Measurements from ENCODE around the gene NHEJ1.
A peak's percentile ranks its signal among the peaks of the same experiment; 100 is the strongest.

The NHEJ1 gene

DNA sequence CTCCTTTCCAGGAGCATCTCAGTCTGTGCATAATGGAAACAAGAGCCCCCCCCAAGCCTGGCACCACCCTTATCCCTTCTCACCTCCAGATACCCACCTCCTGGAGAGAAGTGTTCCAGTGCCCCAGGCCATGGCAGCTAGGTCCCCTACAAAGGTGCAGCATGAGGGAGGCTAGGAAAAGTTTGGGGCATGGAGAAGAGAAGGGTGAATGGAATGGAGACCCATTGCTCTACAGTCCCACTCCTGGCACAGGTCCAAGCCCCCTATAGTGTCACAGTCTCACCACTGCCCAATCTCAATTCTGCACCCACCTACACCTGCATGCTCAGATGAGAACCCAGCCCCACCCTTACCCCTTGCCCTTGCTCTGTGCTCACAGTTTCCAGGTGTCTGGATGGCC lies 8.3 kb upstream of the NHEJ1 start:
- FAIRE-seq (no peak), DNase-seq (ENCODE audit: insufficient read length, low spot score) (no peak)

GRCh38 chr2:219168526-219168925 lies 7.9 kb upstream of the NHEJ1 start:
- FAIRE-seq: no peak
- no peak for DNase-seq (ENCODE audit: insufficient read length, low spot score)

DNA sequence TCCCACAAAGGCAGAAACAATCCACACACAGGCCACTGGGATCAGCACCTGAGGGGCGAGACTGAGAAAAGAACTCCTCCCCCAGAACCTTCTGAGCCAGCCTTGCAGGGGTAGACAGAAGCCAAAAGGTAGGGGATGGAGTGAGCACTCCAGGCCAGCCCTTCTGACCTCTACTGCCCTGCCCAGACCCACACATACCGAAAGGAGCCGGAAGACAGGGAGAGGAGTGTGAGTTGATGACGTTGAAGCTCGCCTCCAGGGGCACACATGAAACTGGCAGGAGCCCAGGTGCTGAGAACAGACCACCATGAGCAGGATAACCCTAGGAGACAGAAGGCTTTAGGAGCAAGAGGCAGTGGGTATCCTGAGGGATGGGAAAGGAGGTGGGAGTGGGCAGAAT lies 7.4 kb upstream of the NHEJ1 start:
- FAIRE-seq (no peak), DNase-seq (ENCODE audit: insufficient read length, low spot score) (no peak)

DNA sequence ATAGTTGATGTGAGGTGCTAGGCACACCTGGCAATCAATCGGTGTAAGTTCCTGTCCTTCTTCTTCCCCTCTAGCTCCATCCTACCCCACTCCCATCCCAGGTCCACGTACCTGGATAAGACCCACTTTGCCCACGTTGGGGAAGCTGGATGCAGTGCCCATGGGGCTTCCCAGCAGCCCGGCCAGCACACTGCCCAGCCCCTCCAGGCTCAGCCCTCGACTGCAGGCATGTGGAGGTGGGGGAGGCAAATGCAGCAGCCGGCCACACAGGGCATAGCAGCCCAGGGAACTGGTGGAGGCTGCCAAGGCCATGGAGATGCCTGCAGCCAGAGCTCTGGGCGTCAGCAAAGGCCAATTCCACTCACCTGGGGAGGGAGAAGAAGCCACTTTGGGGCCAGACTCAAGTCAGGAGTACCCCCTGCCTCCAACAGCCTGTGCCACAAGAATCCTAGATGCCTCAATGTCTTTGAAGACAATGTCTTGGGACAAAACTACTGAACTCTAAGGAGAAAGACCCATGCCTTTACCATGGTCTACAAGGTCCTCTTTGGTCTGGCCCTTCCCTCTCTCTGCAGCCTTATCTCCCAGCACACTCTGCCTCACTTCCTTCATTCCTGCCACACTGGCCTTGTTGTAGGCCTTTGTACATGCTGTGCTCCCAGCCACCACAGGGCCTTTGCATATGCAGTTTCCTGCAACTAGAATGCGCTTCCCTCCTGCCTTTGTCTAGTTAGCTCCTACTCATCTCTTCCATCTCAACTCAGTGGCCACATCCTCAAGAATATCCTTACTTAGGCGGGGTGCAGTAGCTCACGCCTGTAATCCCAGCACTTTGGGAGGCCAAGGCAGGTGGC lies 4.7 kb upstream of the NHEJ1 start:
- DNase-seq (ENCODE audit: insufficient read length, low spot score): no peak
- FAIRE-seq: no peak

- FAIRE-seq: no peak
- DNase-seq (ENCODE audit: insufficient read length, low spot score): no peak
Observed at GRCh38 chr2:219163156-219163555, 2.5 kb upstream of the NHEJ1 start.

DNA sequence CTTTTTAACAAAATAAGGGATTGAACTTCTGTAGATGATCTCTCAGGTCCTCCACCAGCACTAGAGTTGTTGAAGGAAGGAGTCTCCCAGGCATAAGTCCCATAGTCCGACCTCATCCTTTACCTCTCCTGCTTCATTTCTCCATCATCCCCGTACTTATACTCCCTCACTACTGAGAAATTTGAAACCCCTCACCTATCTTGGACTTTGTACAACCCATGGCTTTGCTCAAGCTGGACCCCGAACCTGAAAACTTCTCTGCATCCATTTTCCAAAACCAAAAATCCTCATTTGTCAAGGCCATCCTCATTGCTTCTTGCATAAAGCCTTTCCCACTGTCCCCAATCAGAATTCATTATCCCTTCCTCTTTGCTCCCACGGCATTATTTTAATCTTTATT lies 482 bp upstream of the NHEJ1 start:
- FAIRE-seq (peak; percentile 26), DNase-seq (ENCODE audit: insufficient read length, low spot score) (no peak)

DNA sequence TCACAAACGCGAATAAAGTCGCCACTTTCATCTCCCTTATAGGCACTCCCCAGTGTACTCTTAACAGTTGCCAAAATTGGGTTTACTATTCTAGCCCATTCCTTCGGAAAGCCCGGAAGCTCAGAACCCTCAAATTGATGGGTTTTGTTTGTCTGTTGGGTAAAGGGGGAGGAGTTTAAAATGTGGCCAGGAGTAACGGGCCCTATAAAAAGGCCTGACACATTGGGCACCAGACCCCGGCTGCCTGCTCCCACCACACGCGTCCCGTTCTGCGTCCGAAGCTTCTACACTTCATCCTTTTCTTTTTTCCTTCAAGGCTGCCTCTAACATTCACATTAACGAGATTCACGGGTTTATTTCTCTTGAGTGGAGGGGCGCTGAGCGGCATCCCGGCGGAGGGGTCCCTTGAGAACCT lies 837 bp downstream of the NHEJ1 start:
- no peak for DNase-seq (ENCODE audit: insufficient read length, low spot score)

DNA sequence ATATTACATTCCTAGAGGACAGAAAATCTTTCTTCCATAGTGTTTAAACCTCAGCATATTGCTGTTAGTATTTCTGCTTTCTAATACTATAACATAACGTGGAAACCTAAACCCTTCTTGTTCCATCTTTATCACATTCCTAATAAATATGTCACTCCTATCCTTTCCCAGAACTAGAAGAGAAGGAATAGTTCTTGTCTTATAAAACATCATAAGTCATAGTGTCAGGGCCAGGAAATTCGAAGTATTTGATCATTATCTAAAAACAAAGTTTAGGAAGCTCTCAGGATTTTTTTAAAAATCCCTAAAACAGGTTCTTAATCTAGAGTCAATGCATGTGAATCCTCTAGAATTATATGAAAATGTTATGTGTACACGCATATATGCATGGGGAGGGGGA lies 2.0 kb downstream of the NHEJ1 start:
- DNase-seq (ENCODE audit: insufficient read length, low spot score): no peak
- no peak for FAIRE-seq

More for the DNA sequence above, 837 bp downstream of the NHEJ1 start:
- FAIRE-seq: peak; percentile 69

DNA sequence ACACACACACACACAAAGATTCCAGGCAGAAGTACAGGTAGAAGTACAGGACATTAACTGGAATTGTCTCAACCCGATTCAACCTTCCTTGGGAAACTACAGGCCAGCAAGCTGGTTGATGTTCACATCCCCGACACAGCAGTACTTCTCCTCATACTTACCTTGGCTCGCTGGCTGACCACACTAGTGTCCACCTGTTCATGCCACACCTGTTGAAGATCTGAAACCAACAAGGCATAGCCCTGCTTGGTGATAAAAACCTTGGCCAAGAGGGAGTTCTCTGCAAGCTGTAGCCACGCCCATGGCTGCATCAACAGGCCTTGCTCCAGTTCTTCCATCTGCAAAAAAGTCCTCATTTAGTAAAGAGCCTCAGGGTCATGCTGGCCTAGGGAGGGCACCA lies 2.6 kb downstream of the NHEJ1 start:
- FAIRE-seq (no peak), DNase-seq (ENCODE audit: insufficient read length, low spot score) (no peak)

DNA sequence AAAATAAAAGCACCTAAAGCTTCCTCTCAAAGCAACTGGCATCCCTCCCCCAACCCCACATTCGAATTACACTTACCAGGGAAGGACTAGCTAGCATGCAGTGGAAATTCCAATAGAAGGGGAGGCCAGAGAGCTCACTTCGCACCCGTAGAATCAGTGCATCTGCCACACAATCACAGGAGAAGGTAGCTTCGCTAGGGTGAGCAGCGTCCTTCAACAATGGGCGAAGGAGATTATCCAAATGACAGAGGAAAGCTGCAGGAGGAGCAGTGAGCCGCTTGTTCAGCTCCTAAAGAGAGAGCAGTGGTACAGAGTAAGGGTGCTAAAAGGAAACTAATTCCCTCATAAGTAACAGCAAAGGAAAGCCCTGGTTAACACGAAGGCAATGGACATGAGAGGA lies 3.2 kb downstream of the NHEJ1 start:
- DNase-seq (ENCODE audit: insufficient read length, low spot score) (no peak), FAIRE-seq (no peak)

- DNase-seq (ENCODE audit: insufficient read length, low spot score) (peak; percentile 45), FAIRE-seq (peak; percentile 82)
Observed at GRCh38 chr2:219155054-219155644, 5.5 kb downstream of the NHEJ1 start.

GRCh38 chr2:219149667-219150066 lies 10.9 kb downstream of the NHEJ1 start:
- FAIRE-seq (no peak), DNase-seq (ENCODE audit: insufficient read length, low spot score) (no peak)

DNA sequence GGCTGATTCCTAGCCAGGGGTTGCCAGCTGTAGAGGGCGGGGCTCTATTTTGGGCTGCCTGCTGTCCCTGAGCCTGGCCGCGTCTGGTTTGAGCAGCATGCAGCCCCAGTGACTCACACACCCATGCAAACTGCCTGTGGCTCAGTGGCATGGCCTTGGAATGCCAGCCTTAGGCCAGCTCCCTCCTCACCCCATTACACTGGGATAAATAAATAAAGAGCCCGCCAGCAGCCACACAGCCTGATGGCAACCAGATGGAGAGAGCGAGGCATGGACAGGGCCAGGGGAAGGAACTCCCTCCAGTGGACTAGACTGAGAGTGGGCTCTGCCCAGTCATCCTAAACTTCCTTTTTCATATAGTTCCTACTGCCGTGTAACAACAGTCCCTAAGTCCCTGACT lies 18.3 kb downstream of the NHEJ1 start:
- DNase-seq (ENCODE audit: insufficient read length, low spot score) (no peak), FAIRE-seq (no peak)

GRCh38 chr2:219140722-219141121 lies 19.9 kb downstream of the NHEJ1 start:
- DNase-seq (ENCODE audit: insufficient read length, low spot score) (no peak), FAIRE-seq (no peak)

GRCh38 chr2:219133976-219134375 lies 26.6 kb downstream of the NHEJ1 start:
- DNase-seq (ENCODE audit: insufficient read length, low spot score) (no peak), FAIRE-seq (no peak)

- FAIRE-seq (no peak), DNase-seq (ENCODE audit: insufficient read length, low spot score) (no peak)
Observed at GRCh38 chr2:219131744-219132143, 28.9 kb downstream of the NHEJ1 start.

GRCh38 chr2:219131327-219131726 lies 29.3 kb downstream of the NHEJ1 start:
- FAIRE-seq: no peak

GRCh38 chr2:219129589-219129988 lies 31.0 kb downstream of the NHEJ1 start:
- no peak for FAIRE-seq
- no peak for DNase-seq (ENCODE audit: insufficient read length, low spot score)

More at GRCh38 chr2:219131327-219131726, 29.3 kb downstream of the NHEJ1 start:
- no peak for DNase-seq (ENCODE audit: insufficient read length, low spot score)

- FAIRE-seq: no peak
Observed at GRCh38 chr2:219128396-219128795, 32.2 kb downstream of the NHEJ1 start.

GRCh38 chr2:219127037-219127635 lies 33.5 kb downstream of the NHEJ1 start:
- no peak for DNase-seq (ENCODE audit: insufficient read length, low spot score)
- FAIRE-seq: no peak

More at GRCh38 chr2:219128396-219128795, 32.2 kb downstream of the NHEJ1 start:
- DNase-seq (ENCODE audit: insufficient read length, low spot score): no peak

- FAIRE-seq: no peak
- no peak for DNase-seq (ENCODE audit: insufficient read length, low spot score)
Observed at GRCh38 chr2:219126555-219126954, 34.1 kb downstream of the NHEJ1 start.

DNA sequence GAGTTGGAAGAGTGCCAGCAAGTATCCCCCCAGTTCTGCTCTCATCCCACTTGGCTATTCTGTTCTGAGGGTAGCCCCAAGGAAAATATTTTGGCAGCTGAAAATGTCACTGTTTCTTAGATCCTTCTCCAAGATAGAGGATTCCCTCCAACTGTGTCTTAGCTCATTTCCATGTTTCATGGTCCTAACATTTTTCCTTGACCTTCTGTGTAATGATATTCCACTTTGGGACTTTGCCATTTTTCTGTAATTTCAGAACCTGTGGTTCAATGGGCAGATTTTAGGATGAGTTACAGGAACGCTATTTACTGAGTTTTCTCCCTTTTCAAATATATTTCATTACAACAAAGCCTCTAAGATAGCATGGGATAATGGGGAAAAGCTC lies 34.7 kb downstream of the NHEJ1 start:
- no peak for DNase-seq (ENCODE audit: insufficient read length, low spot score)
- no peak for FAIRE-seq
